ENCODE data around the gene TRIO. TPM values are rescaled to one million over a fixed set of nuclear protein-coding genes. Genes with fewer than 3 reads are reported as not detected.
A peak's percentile ranks its signal among the peaks of the same experiment; 100 is the strongest.

The TRIO gene
- total RNA-seq, 1 experiment from 2014 or later, result 68.4 TPM

GRCh38 chr5:14267991-14268708 is 125.0 kb downstream of the TRIO start:
- Histone ChIP-seq H3K4me3 (replicated peaks in 1 of 2; ENCODE audit: low read depth in 1 of 2, low read length in 2 of 2) (peak overlapping the region in 1 of 2 experiments; percentile 0; a peak in 2 of 4 replicates), H3K9me2 (ENCODE audit: insufficient read depth) (no peaks in the 10 kb centered on the region), H3K4me1 (ENCODE audit: control insufficient read depth in 1 of 2, insufficient read depth in 2 of 2, low read length in 2 of 2) (peaks cover 55 to 77% of the 10 kb centered on the region in 2 experiments), H3K79me2 (ENCODE audit: insufficient read depth, low read length) (peaks cover 89% of the 10 kb centered on the region), H3K27me3 (ENCODE audit: insufficient read depth, low read length) (no peaks in the 10 kb centered on the region), H3K36me3 (ENCODE audit: control insufficient read depth in 1 of 2, insufficient read depth in 2 of 2, low read length in 2 of 2) (peaks cover 0 to 6% of the 10 kb centered on the region in 2 experiments; a peak in 1 of 4 replicates), H3K4me2 (ENCODE audit: low read length) (peak overlapping the region; percentile 68), H3K9me3 (ENCODE audit: control insufficient read depth in 1 of 2, insufficient read depth in 1 of 2, low read depth in 1 of 2, low read length in 2 of 2) (no peaks in the 10 kb centered on the region), H2AFZ (ENCODE audit: low read depth, low read length, poor library complexity, severe bottlenecking) (no peak overlapping the region), H3K27ac (ENCODE audit: low read depth, low read length) (peak overlapping the region; percentile 56), H3K9ac (ENCODE audit: low read length) (peak overlapping the region; percentile 40; the same call in 1 of the 2 replicates), H4K20me1 (ENCODE audit: insufficient read depth) (no peaks in the 10 kb centered on the region)
- intact Hi-C loops (cut with micrococcal nuclease), result loop anchor here (2.0 to 5.0 kb wide), 3 partner anchors 91 to 231 kb away; partner anchors contain the start of gene TRIO
- ChIA-PET RAD21 (ENCODE audit: low non-redundant PET in 1 of 2, low total read pairs in 2 of 2, uncharacterized antibody in 2 of 2, unreplicated experiment in 2 of 2) (no interaction called here), CTCF (interaction anchor here (1.5 kb wide), 1 partner anchor 84 kb away, joined by 3 read pairs; no protein-coding TSS in a partner anchor), POLR2A (no interaction called here)
- DNase-seq (ENCODE audit: low read depth, low spot score) (peak; percentile 90), ATAC-seq (peak; percentile 88)
- BruUV-seq (replicated peaks), result no TSS peak
- TF ChIP-seq POLR2AphosphoS5 (IDR thresholded peaks at IDR 0.05; ENCODE audit: low read depth, low read length), result peak; percentile 48; the same call in 1 of the 2 replicates
- TF ChIP-seq TCF7L2 (IDR thresholded peaks at IDR 0.05; ENCODE audit: borderline replicate concordance, extremely low read depth, insufficient read depth, insufficient read length), result peak; percentile 39
- TF ChIP-seq CTCF (IDR thresholded peaks at IDR 0.05 in 2 of 3, conservative IDR thresholded peaks at IDR 0.05 in 1 of 3; ENCODE audit: borderline replicate concordance in 1 of 3, insufficient read depth in 1 of 3, low read depth in 2 of 3, low read length in 2 of 3), result no peak
- TF ChIP-seq YY1 (IDR thresholded peaks at IDR 0.05; ENCODE audit: extremely low read depth, insufficient replicate concordance, low read depth, low read length), result no peak
- TF ChIP-seq EZH2phosphoT487 (IDR thresholded peaks at IDR 0.05; ENCODE audit: borderline replicate concordance), result no peak
- peak; percentile 98 for TF ChIP-seq SIN3A (IDR thresholded peaks at IDR 0.05; ENCODE audit: low read depth)
- TF ChIP-seq ELF1 (IDR thresholded peaks at IDR 0.05; ENCODE audit: borderline replicate concordance, low read depth), result no peak
- TF ChIP-seq REST (IDR thresholded peaks at IDR 0.05; ENCODE audit: low read depth), result no peak
- TF ChIP-seq POLR2A (IDR thresholded peaks at IDR 0.05; ENCODE audit: borderline replicate concordance, extremely low read depth, insufficient read depth, insufficient read length), result no peak
- TF ChIP-seq FOSL1 (IDR thresholded peaks at IDR 0.05; ENCODE audit: low read depth), result peak; percentile 94
- TF ChIP-seq SRF (IDR thresholded peaks at IDR 0.05; ENCODE audit: low read depth), result peak; percentile 58; the same call in 1 of the 2 replicates
- TF ChIP-seq ZNF274 (IDR thresholded peaks at IDR 0.05; ENCODE audit: low read depth, low read length), result no peak
- no peak for TF ChIP-seq EZH2 (IDR thresholded peaks at IDR 0.05)
- TF ChIP-seq CBX3 (IDR thresholded peaks at IDR 0.05; ENCODE audit: low read depth), result peak; percentile 84
- peak; percentile 94 for TF ChIP-seq JUND (IDR thresholded peaks at IDR 0.05)
- TF ChIP-seq EGR1 (IDR thresholded peaks at IDR 0.05; ENCODE audit: low read depth), result no peak
- no peak for TF ChIP-seq ZFX (IDR thresholded peaks at IDR 0.05)
- no peak for TF ChIP-seq CEBPB (IDR thresholded peaks at IDR 0.05; ENCODE audit: low read depth)
- peak; percentile 19; the same call in 1 of the 2 replicates for TF ChIP-seq MAX (IDR thresholded peaks at IDR 0.05)
- no peak for TF ChIP-seq ATF3 (IDR thresholded peaks at IDR 0.05)
- peak; percentile 89 for TF ChIP-seq SP1 (IDR thresholded peaks at IDR 0.05; ENCODE audit: low read depth)
- 0 out of 2 replicates have a peak, but pooled peaks have one; percentile 16 for TF ChIP-seq RAD21 (IDR thresholded peaks at IDR 0.05; ENCODE audit: low read depth)

Data from HCT116 (cell line).